ENCODE measurements around the gene HIVEP3.
A peak's percentile ranks its signal among the peaks of the same experiment; 100 is the strongest.

DNA sequence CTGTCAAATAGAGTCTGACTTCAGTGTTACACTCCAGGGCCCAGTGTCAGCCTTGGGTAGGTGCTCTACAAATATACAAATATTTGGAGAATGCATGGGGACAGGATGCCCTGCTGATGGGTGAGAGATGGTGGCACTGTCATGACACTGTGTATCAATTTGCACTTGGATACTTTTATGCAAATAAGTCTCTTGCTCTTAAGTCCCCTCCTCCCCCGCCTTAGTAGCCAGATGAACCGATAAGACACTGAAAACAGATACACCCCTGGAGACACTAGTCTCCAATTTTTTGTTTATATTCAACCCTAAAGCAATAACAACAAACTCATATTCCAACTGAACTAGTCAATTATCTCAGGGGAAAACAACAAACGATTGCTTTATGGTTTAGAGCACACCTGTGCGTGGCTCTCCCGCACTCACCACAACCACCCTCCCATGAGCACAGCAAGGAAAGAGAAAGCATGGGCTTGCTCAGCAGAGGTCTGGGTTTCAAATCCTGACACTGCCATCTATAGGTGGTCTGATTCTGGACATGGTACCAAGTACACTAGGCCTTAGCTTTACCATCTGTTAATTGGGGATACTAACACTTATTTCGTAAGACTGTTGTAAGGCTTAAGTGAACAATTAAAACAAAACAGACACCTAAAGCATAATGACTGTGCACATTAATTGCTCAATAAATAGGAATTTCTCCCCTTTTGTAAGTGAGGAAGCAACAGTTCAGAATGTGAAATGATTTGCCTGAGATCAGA is 50.3 kb downstream of the HIVEP3 start:
- TF ChIP-seq, protein P1, sequence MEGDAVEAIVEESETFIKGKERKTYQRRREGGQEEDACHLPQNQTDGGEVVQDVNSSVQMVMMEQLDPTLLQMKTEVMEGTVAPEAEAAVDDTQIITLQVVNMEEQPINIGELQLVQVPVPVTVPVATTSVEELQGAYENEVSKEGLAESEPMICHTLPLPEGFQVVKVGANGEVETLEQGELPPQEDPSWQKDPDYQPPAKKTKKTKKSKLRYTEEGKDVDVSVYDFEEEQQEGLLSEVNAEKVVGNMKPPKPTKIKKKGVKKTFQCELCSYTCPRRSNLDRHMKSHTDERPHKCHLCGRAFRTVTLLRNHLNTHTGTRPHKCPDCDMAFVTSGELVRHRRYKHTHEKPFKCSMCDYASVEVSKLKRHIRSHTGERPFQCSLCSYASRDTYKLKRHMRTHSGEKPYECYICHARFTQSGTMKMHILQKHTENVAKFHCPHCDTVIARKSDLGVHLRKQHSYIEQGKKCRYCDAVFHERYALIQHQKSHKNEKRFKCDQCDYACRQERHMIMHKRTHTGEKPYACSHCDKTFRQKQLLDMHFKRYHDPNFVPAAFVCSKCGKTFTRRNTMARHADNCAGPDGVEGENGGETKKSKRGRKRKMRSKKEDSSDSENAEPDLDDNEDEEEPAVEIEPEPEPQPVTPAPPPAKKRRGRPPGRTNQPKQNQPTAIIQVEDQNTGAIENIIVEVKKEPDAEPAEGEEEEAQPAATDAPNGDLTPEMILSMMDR (IDR thresholded peaks at IDR 0.05), result peak; percentile 53
- TF ChIP-seq POLR2AphosphoS5 (IDR thresholded peaks at IDR 0.05; ENCODE audit: low read depth, low read length) (no peak), SIN3A (IDR thresholded peaks at IDR 0.05; ENCODE audit: borderline replicate concordance, insufficient read depth, low read depth, low read length) (no peak)
- TF ChIP-seq, protein P2, sequence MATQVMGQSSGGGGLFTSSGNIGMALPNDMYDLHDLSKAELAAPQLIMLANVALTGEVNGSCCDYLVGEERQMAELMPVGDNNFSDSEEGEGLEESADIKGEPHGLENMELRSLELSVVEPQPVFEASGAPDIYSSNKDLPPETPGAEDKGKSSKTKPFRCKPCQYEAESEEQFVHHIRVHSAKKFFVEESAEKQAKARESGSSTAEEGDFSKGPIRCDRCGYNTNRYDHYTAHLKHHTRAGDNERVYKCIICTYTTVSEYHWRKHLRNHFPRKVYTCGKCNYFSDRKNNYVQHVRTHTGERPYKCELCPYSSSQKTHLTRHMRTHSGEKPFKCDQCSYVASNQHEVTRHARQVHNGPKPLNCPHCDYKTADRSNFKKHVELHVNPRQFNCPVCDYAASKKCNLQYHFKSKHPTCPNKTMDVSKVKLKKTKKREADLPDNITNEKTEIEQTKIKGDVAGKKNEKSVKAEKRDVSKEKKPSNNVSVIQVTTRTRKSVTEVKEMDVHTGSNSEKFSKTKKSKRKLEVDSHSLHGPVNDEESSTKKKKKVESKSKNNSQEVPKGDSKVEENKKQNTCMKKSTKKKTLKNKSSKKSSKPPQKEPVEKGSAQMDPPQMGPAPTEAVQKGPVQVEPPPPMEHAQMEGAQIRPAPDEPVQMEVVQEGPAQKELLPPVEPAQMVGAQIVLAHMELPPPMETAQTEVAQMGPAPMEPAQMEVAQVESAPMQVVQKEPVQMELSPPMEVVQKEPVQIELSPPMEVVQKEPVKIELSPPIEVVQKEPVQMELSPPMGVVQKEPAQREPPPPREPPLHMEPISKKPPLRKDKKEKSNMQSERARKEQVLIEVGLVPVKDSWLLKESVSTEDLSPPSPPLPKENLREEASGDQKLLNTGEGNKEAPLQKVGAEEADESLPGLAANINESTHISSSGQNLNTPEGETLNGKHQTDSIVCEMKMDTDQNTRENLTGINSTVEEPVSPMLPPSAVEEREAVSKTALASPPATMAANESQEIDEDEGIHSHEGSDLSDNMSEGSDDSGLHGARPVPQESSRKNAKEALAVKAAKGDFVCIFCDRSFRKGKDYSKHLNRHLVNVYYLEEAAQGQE (IDR thresholded peaks at IDR 0.05; ENCODE audit: insufficient read depth in 1 of 2, low read depth in 2 of 2, low read length in 1 of 2), result no peak

All from Panc1 (cell line).